SU-DHL-6 (cell line): Measurements from ENCODE around the gene NAV3.

ENCODE experiments used
- CTCF ChIP-seq: fragments of 200-600 bp; sonication (generic); IDR thresholded peaks from one replicate; pipeline ENCODE4 v1.5.1; 2017; ENCODE audit warnings: antibody characterized with exemption, mild to moderate bottlenecking, low read length, moderate library complexity; ENCODE audit not compliant: insufficient read depth, poor library complexity, severe bottlenecking
- EZH2phosphoT487 ChIP-seq: fragments of 200-600 bp; sonication (generic), shearing (Covaris generic); conservative IDR thresholded peaks from 2 replicates; pipeline ENCODE4 v1.6.1; 2018; ENCODE audit warnings: mild to moderate bottlenecking, antibody characterized with exemption, low read length, moderate library complexity, mixed read lengths

DNA sequence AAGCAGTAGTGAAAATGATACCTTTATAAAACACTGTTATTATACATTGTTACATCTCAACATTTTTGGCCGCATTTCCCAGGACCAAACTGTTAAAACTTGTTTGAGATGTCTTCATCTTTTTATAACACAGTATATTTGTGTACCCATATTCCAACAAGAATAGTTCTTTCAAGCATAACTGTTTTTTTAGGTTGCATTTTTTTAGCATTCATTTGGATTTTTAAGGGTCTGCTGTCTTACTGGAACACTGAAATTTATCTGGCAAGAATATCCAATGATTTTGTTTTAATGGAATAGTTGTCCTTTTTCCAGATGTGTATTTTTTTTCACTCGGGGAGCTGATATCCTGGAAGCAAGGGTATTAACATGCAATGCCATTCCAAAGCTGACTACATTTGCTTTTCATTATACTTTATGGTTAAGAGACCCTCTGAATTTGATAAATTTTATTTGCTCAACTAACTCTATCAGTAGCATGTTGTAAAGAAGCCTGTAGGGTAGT is 8.9 kb upstream of the NAV3 start:
- TF ChIP-seq CTCF = no peak
- TF ChIP-seq EZH2phosphoT487 = no peak
